NOMO-1 (cell line): ENCODE results near the gene CLCN1.

Experiments
- DNase-seq, 2 experiments: peaks; one replicate each; lab custom pipeline; 2025; ENCODE audit not compliant: unreplicated experiment in 2 of 2; lab: John Stamatoyannopoulos, UW

The CLCN1 gene

DNA sequence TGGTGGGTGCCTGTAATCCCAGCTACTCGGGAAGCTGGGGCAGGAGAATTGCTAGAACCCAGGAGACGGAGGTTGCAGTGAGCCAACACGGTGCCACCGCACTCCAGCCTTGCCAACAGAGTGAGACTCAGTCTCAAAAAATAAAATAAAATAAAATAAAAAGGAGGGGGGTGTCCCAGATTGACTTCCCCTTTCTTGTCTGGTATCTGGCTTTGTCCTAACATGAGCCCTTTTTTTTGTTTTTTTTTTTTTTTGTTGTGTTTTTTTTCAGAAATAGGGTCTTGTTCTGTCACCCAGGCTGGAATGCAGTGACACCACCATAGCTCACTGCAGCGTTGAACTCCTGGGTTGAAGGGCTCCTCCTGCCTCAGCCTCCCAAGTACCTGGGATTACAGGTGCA is 23.0 kb upstream of the CLCN1 start:
- no peak for DNase-seq

DNA sequence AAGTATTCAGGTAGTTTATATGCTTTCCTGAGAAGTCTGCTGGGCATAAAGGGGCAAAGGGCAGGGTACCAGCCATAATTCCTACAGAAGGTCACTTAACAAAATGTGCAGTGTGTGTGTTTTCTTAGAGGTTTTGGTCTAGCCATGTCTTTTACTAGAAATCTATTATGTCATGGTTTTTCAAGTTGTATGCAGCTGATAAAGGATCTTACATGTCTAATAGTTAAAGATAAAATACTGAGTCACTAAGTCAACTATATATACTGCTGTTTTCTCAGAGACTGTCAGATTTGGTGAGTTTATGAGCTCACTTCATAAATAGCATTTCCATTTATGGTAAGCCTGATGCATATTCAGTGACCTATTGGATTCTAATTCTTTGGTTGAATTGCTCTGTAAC is 20.0 kb upstream of the CLCN1 start:
- DNase-seq, result no peak

DNA sequence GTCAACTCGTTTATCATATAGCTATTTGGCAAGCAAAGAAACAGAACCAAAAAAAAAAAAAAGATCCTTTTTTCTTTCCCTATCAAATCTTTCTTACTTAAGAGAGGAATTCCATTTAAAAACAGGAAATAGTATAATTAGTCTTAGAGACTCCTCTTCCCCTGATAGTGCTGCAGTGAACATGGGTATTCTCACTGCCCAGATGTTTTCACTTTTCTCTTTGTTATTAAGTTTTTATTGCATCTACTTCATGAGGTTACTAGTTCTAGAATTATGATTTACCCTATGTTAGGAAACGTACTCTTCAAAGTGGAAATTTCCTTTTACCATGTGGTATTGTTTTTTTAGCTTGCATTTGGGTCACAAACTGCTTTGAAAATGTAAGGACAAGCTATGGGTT is 19.2 kb upstream of the CLCN1 start:
- no peak for DNase-seq

DNA sequence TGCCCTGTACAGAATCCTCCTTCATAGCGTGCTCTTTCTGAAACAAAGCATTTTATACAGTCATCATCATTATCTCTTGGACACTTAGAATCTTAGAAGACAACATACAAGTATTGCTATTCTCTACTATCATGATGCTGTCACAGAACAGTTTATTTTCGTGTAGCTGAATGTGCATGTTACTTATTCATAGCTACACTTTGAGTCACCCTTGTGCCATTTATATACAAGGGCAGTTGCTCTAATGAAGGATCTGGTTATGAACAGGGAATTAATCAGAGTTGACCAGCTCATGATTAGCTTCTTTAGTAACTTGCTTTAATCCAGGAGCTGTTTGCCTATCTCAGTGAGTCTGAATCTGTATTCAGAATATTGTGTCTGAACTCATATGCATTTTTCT is 16.6 kb upstream of the CLCN1 start:
- DNase-seq, result no peak

DNA sequence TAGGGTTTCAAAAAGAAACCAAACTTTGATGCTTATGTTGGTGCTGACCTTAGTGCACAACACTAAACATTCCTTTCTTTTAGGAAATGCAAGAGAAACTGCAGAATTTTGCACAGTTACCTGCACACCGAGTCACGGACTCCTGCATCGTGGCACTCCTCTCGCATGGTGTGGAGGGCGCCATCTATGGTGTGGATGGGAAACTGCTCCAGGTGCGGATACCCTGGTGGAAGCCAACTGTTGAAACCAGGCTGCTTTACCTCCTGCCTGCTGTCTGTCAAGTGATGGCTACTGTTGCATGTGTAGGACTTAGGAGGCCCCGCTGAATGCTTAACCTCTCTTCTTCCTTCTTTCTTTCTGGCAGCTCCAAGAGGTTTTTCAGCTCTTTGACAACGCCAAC is 16.1 kb upstream of the CLCN1 start:
- DNase-seq, result no peak

DNA sequence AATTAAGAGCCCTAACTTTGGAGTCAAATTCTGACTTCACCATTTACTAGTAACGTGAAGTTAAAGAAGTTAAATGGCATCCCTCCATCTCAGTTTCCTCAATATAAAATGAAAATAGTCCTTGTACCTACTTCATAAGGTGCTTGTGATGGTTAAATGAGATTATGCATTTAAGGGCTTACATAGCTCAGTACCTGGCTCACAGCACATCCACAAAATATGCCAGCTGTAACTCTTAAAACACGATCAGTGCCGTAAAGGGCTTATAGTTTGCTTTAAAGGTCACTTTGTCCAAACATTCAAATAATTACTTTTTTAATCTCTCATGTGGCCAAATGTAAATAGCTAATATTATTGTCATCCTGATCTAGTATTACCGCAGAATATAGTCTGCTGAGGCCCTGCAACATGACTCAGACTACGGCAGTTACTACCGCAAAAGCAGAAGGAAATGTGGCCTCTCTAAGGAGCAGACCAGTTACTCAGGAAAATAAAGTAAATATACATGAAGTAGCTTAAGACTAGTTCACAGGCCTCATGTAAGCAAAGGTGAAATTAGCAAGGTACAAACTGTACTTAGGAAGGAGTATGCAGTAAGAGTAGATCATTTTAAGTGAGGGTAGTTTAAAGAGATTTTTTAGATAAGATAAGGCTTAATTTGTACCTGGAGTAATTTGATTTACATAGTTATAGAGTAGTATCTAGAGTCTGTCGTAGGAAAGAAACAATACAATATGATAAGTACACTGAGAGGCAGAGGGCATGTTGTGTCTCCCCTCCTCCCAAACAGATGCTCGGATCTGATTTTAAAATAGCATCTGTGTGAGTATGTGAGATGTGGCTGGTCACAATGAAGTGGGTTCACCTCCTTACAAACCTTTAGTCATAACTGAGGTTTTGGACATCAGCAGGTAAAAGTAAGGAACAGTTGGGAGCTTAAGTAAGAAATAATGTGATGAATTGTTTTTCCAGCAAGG is 14.7 kb upstream of the CLCN1 start:
- DNase-seq, result peak; percentile 77 to 82

DNA sequence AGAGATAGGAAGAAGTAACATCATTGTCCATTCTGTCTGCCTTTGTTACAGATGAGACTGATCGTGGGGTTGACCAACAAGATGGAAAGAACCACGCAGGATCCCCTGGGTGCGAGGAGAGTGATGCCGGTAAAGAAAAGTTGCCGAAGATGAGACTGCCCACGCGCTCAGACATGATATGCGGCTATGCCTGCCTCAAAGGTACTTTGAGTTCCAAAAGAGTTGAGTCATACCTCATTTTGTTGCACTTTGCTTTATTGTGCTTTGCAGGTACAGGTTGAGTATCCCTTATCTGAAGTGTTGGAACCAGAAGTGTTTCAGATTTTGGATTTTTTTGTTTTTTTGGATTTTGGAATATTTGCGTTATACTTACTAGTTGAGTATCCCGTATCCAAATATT is 12.2 kb upstream of the CLCN1 start:
- no peak for DNase-seq

DNA sequence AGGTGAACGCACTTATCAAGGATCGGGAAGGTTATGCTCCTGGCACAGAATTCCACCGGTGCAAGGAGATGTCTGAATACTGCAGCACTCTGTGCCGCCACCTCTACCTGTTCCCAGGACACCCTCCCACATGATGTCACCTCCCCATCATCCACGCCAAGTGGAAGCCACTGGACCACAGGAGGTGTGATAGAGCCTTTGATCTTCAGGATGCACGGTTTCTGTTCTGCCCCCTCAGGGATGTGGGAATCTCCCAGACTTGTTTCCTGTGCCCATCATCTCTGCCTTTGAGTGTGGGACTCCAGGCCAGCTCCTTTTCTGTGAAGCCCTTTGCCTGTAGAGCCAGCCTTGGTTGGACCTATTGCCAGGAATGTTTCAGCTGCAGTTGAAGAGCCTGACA is 11.0 kb upstream of the CLCN1 start:
- DNase-seq, result no peak

DNA sequence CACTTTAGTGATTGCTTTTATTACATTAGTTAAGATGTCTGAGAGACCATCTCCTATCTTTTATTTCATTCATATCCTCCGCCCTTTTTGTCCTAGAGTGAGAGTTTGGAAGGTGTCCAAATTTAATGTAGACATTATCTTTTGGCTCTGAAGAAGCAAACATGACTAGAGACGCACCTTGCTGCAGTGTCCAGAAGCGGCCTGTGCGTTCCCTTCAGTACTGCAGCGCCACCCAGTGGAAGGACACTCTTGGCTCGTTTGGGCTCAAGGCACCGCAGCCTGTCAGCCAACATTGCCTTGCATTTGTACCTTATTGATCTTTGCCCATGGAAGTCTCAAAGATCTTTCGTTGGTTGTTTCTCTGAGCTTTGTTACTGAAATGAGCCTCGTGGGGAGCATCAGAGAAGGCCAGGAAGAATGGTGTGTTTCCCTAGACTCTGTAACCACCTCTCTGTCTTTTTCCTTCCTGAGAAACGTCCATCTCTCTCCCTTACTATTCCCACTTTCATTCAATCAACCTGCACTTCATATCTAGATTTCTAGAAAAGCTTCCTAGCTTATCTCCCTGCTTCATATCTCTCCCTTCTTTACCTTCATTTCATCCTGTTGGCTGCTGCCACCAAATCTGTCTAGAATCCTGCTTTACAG is 10.4 kb upstream of the CLCN1 start:
- DNase-seq, result peak; percentile 38 to 47

DNA sequence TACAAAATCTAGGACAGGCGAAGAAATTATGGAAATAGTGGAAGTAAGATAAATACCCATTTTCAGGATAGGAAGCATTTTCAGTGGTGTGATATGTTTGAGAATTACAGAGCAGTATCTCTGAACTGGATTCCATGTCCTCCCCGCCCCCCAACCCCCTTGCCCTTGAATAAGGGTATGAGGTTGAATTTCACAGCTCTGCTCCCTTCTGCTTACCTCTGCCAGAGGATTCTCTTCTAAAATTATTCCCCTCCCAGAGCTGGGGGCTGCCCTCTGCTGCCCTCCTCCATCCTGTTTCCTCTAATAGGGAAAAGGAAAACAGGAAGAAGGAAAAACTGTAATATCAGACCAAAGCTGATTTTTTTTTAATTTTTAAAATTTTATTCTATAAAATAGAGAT is 7.3 kb upstream of the CLCN1 start:
- no peak for DNase-seq

DNA sequence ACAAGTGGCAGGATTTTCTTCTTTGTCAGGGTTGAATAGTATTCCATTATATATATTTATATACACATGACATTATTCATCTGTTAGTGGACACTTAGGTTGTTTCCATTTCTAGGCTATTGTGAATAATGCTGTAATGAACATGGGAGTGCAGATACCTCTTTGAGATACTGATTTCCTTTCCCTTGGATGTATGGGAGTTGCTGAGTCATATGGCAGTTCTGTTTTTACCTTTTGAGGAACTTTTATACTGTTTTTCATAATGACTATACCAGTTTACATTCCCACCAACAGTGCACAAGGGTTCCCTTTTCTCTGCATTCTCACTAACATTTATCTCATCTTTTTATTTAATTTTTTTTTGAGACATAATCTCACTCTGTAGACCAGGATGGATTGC is 1.8 kb upstream of the CLCN1 start:
- DNase-seq, result no peak

DNA sequence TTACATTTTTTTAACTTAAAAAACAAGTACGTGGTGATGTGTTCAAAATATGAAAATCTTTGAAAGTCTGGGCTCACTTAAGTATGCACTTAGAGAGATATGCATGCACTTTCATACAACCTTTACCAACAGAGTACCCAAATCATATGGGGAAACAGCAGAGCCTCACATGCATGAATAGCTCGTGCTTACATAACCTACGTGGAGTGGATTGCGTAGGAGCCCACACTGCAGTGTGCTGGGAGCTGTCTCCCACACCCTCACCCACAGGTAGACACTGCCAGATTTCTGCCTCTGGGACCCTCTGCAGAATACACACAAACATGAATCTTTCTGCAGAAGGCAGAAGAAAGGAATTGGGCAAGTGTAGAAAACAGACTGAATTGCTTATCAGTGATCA is 581 bp downstream of the CLCN1 start:
- DNase-seq, result peak in 1 of 2 experiments; percentile 11

DNA sequence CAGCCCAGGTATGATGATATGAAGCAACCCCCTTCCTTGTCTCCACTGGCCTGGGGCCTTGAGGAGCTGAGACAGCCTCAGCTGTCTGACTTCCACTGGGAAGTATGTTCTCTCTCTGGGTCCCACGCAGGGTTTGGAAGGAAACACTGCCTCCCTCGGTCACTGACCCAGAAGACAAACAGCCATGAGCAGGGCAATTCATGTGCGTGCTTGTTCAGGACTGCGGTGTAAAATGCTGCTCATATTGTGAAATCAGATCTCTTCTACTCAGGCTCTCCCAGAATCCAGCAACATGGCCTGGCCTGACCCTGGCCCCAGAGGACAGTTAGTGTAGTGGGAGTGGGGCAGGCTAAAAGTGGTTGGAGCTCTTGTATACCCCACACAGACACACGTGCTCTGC is 2.8 kb downstream of the CLCN1 start:
- peak; percentile 16 to 34 for DNase-seq

DNA sequence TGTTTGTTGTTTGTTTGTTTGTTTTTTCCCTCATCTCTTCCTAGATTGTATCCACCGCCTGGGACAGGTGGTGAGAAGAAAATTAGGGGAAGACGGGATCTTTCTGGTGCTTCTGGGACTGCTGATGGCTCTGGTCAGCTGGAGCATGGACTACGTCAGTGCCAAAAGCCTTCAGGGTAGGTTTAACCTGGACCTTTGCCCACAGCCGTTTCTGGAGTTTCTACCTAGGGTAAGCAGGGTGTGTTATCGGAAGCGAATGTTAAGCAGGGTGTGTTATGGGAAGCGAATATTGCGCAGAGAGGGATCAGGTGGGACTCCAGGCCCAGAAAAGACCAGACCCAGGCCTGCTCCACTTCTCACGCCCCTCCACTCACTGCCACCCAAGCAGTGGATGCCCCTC is 4.7 kb downstream of the CLCN1 start:
- DNase-seq, result no peak

DNA sequence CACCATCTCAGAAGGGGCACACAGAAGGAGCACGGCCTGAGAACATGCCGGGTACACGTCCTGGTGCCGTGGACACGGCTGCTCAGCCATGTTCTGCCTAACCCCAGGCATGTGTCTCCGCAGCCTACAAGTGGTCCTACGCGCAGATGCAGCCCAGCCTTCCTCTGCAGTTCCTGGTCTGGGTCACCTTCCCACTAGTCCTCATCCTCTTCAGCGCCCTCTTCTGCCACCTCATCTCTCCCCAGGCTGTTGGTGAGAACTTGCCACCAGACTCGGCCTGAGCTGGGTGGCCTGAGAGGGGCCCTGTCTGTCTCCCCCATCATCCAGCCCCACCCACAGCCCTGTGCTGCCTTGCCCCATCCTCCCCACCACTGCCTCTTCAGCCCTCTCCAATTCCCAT is 5.3 kb downstream of the CLCN1 start:
- DNase-seq, result no peak

DNA sequence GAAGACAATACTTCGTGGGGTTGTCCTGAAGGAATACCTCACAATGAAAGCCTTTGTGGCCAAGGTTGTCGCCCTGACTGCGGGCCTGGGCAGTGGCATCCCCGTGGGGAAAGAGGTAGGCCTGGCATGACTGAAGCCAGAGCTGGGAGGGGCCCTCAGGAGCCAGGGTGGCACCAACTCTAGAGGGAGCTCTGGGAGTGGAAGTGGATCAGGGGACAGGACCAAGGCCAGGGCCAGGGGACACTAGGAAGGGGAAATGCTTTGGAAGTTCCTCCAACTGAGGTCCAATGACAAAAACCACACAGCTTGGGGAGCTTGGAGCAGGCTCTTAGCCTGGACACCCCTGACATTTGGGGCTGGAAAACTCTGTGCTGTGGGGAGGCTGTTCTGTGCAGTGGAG is 5.8 kb downstream of the CLCN1 start:
- no peak for DNase-seq

DNA sequence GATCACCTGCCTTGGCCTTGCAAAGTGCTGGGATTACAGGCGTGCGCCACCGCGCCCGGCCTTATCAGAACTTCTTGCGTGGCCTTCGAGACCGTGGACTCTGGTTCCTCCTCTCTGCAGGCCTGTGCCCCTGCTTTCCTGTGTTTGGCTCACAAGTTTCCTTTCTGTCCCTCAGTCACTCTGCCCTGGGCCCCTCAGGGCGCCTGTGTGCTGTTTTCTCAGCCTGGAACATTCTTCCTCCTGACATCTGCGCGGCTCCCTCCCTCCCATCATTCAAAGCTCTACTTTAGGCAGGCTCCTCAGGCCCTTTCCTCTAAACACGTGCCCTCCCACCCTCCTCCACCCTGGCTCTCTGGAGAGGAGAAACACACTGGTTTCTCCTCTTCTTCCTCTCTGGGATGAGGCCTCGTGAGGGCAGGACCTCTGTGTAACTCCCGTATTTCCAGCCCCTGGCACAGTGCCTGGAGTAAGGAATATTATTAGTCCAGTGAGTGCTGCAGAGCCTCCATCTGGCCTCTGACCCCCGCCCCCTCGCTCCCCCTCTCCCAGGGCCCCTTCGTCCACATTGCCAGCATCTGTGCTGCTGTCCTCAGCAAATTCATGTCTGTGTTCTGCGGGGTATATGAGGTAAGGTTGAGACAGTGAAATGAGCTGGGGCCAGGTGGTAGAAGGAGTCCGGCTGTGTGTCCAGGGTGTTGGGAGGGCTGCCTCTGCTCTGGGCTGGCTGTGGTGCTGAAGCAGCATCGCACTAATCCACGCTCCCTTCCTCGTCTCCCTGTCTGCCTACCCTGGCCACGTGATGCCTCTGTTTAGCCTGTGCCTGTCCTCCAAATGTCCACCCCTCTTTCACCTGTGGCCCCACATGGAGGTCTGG is 7.1 kb downstream of the CLCN1 start:
- DNase-seq, result no peak

DNA sequence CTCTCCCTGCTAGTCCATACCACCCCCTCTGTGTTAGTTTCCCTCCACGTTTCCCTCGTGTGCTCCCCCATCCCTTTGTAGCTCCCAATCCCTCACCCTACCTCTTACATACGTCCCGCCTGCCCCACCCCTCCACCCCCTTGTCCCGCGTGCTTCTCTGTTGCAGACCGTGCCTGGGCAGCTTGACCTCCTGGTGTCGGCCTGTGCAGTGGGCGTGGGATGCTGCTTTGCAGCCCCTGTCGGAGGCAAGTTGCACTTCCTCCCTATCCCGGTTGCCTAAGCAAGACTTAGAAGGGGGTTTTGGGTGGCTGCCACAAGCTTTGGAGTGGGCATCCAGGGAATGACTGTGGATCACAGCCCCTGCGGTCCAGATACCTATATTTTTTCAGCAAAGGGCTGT is 7.7 kb downstream of the CLCN1 start:
- DNase-seq, result no peak

DNA sequence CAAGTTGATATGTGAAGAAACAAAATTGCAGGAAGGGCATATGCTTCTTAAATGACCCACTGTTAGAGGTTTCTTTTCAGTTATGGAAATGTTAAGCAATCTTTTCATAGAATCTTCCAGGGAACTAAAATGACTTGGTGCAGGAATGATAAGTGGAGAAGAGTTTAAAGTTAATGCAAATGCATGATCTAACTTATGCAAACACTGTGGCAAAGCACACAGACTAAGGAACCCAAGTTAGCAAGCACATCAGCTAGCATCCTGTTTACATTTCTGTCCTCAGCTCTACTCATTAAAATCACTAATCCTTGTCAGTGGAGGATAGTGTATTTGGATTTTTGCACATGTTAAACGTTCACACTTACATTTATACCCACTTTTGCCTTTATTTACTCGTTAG is 9.3 kb downstream of the CLCN1 start:
- no peak for DNase-seq

DNA sequence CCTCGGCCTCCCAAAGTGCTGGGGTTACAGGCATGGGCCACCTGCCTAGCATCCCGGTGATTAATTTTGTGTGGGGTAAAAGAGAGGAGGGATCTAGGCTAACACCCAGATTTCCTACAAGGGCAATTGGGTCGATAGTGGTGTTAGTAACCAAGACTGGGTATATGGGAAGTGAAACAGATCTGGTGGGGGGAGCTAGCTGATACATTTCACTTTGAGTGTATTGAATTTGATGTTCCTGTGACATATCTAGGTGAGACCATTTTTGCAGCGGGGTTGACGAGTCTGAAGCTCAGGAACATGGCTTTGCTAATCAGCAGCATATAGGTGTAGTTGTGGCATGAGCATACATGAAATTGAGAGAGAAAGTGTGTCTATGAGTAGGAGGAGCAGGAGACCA is 12.0 kb downstream of the CLCN1 start:
- DNase-seq, result peak in 1 of 2 experiments; percentile 20

DNA sequence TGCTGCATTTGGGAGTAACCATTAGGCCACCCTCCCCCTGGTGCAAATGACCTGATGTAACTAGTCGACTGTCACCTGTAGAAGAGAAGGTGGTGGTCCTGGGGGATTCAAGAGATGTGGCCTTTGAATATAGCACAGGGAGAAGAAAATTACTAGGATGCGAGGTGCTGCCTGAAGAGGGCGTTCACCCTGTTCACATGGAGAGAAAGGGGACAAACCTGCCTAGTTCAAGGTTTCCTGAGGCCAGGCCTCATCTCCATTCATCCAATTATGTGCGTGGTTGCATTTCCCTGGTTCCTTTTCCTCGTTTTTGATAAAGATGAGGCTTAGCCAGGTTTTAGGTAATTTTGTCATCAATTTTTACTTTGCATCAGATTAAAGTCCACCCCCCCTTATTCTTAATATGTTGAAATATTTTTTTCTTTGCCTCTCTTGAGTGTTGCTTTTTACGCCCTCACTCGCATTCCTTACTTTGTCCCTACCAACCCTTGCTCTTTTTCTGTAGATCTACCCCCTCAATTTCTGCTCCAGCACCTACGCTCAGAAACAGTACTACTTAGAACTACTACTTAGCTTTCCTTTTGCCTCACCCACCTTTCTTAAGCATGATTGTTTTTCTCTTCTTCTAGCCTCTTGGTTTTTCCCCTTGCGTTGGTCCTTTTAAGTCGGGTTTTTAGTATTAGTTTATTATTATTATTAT is 13.7 kb downstream of the CLCN1 start:
- DNase-seq, result no peak
